Right hindlimb (tissue), 1 donor: ENCODE data around the gene PFDN2.

Source experiments
- DNase-seq: peaks from one replicate; pipeline ENCODE4 v3.0.0-alpha.2; 2018

PFDN2 gene

GRCh38 chr1:161099090-161099802, 18.6 kb downstream of the PFDN2 start:
- DNase-seq, result no peak

- peak; percentile 81 for DNase-seq
Observed at GRCh38 chr1:161098210-161099068, 19.4 kb downstream of the PFDN2 start, which contains the start of gene KLHDC9. TSS of gene KLHDC9 (plus strand) at chr1:161098361. CDS start at chr1:161098536, 175 bp downstream.

DNA sequence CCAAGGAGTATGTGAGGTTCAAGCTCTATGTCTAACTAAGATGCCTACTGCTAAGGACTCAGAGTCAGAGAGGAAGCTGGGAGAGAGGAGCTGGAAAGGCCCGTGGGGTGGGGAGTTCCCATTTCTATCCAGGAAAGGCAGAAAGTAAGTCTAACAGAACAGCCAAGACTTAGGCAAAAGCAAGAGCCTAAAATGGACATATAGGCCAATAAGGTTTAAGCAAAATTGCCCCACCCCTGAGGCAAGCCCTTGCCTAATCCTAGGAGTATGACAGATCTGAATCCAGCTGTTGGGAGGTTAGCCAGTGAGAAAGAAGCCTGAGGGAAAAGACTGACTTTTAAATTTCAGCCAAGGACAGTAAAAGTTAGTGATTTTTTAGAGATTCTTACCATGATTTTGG, 21.3 kb downstream of the PFDN2 start:
- peak; percentile 70 for DNase-seq

DNA sequence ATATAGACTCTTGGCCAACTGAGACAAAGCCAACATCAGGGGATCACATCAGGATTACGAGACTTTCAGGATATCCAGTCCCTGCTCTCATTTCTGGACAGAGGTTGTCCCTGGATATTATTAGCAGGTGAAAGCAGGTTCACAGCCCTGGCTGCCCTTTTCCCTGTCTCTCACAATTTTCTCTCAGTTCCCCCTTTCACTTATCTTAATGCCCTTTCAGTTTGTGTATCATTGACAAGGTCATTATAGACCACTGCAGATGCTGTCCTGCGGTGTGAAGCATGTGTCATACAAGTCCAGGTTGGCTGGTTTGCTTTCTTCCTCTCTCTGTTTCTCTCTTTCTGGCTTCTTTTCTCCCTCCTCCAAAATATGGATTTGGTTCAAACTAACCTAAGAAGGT, 21.8 kb downstream of the PFDN2 start:
- DNase-seq, result no peak

GRCh38 chr1:161095230-161095629, 22.6 kb downstream of the PFDN2 start:
- DNase-seq, result no peak

GRCh38 chr1:161094481-161094880, 23.4 kb downstream of the PFDN2 start:
- no peak for DNase-seq

GRCh38 chr1:161092621-161093028, 25.2 kb downstream of the PFDN2 start:
- DNase-seq, result no peak

DNA sequence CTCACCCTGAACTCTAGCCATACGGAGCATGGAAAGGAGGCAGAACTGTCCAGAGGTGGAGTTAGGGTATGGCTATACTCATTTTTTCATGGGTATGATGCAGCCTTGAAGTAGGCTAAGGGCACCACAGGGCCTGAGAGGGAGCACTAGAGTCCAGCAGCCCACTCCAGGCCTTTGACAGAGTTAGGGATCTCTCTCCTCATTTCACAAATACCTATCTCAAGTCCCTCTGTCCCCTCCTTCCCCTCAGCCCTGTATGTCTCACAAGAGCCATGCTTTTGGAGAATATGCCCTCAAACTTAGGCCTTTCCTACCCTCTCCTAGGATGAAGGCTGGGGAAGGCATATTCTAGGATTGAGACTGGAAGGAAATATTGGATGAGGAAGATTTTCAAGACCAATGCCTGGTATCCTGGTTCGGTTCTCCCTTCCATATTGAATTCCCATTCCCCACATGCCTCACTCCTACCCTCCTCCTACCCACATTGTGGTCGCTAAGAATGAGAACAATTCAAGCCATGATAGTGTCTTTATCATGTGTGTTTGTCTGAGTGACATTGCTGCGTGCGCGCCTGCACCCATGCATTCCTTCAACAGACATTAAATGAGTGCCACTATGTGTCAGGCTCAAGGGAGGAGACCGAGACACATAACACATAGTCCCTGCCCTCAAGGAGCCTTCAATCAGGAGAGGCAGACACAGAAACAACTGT, 25.9 kb downstream of the PFDN2 start:
- no peak for DNase-seq

GRCh38 chr1:161091093-161091492, 26.7 kb downstream of the PFDN2 start:
- DNase-seq, result no peak

GRCh38 chr1:161090617-161091016, 27.2 kb downstream of the PFDN2 start:
- no peak for DNase-seq

DNA sequence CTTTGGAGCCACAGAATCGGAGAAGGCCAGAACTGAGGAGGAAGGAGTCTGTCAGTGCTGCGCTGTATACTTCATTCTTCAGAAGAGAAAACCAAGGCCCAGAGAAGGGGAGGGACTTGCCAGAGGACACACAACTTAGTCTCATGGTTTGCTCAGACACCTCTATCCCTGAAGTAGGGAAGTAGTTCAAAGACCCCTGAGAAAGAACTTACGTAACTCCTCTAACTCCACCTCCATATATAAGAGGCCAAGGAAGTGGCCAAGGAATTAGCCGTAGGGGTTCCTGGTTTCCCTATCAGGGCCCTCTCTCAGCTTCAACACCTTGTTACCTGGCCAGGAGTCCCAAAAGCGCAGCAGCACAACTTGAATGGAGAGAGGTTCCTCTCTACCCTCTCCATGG, 27.9 kb downstream of the PFDN2 start:
- no peak for DNase-seq

- no peak for DNase-seq
Observed at GRCh38 chr1:161089251-161089924, 28.4 kb downstream of the PFDN2 start, which contains the start of gene NECTIN4. TSS of gene NECTIN4 (minus strand) at chr1:161089558. CDS start at chr1:161089296, 262 bp downstream.

GRCh38 chr1:161088587-161089110, 29.2 kb downstream of the PFDN2 start:
- no peak for DNase-seq

GRCh38 chr1:161086457-161086856, 31.4 kb downstream of the PFDN2 start:
- no peak for DNase-seq

DNA sequence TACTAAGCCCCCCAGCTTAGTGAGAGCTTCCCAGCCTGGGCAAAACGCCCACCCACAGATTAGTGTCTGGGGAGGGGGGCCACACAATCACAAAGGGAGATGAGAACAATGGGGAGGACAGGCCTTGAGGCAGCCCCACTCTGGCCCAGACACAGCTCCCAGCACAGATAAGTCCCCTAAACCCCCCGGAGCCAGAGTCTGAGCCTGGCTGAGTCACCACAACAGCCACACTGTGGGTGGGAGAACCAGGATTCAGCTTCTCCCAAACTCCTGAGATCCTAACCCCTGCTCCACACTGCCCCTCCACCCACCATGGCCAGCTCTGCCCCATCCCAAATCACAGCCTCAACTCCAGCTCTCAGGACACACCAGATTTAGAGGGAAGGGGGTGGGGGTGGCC, 32.7 kb downstream of the PFDN2 start:
- DNase-seq, result no peak

- no peak for DNase-seq
Observed at GRCh38 chr1:161084597-161084988, 33.2 kb downstream of the PFDN2 start.

DNA sequence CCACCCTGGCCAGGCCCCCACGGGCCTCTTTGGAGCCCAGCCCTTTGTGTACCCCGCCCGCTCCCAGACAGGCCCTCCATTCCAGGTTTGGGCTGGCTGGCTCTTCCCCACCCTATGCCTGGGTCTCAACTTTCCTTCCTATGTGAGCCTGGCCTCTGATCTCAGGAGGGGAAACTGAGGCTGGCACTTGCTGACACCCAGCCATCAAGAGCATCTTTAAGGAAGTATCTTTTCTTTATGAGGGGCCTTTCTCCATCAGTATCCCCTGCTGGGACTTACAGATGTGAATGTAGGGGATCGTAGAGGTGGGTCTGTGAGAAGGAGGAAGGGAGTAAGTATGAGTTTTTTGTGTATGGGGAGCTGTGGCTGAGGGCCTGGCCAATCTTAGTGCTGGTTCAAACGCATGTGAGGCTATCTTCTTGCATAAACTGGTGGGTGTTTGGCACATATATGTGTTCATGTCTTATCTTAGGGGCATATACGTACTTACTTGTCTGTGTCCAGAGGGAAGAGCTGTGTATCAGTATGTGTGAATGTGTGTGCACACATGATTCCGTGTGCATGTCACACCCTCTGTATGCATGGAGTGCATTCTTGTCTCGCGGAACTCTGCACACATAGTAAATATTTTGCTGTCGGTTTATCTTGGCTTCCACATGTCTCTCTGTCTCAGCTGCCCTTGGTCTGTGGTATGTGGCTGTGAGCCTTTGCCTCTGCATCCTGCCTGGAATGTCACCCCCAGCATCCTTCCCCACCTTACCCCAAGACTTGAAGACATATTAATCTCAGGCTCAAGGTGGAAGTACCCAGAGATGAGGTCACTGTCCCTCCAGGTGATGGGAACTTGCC, 33.9 kb downstream of the PFDN2 start:
- no peak for DNase-seq

GRCh38 chr1:161082996-161083747, 34.7 kb downstream of the PFDN2 start:
- DNase-seq, result no peak

DNA sequence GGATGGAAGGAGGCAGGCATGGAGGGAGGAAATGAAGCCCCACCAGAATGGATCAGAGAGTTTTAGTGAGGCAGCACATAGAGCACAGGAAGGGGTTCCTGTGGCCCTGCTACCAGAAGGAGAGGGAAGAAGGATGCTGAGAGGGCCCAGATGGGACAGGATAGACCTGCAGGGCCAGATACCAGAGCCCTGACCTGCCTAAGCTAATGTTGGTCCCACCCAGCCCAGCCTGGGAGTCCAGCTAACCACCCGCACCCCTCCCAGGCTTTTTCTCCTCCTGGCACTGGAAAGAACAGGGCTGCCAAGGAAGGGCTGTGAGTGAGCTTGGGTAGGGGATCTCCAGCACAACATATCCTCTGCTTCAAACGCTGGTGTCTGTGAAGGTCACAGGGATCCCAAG, 35.4 kb downstream of the PFDN2 start:
- no peak for DNase-seq

- DNase-seq, result no peak
Observed at GRCh38 chr1:161081519-161081918, 36.3 kb downstream of the PFDN2 start.
